IMR-90 (cell line): ENCODE measurements around the gene DUSP7. TPM values are rescaled to one million over a fixed set of nuclear protein-coding genes. Genes with fewer than 3 reads are reported as not detected.

Source experiments
- ATAC-seq: fragments of 200-7000 bp; cut with Tn5 transposase; 2 replicates; pipeline ENCODE4 v1.9.1; 2020; ENCODE audit warnings: low read depth, mild to moderate bottlenecking, moderate library complexity
- BruUV-seq: library from RNA; stranded (reverse); fragments of 400-500 nt; replicated peaks from 2 replicates; lab custom pipeline; 2021; lab: Mats Ljungman, UMichigan
- CTCF ChIA-PET: fragments of 300-600 bp; formaldehyde crosslinking; extraction: SDS; loops from one replicate; lab custom pipeline; 2021; ENCODE audit warnings: antibody characterized with exemption; lab: Yijun Ruan, JAX
- POLR2A ChIA-PET: fragments of 300-600 bp; sonication (Branson Sonifier 250); formaldehyde crosslinking; loops from one replicate; lab custom pipeline; 2022; ENCODE audit warnings: antibody characterized with exemption; ENCODE audit not compliant: unreplicated experiment; lab: Charles Lee
- DNase-seq: peaks from one replicate; pipeline ENCODE4 v3.0.0; 2013
- H2AFZ ChIP-seq: replicated peaks from 2 replicates; pipeline ENCODE3; 2013; ENCODE audit warnings: low read length, mild to moderate bottlenecking; ENCODE audit not compliant: poor library complexity
- H2AK5ac ChIP-seq: 2 replicates; pipeline ENCODE4 v1.6.1; 2013; ENCODE audit warnings: low read depth, low read length, inconsistent platforms
- H2AK9ac ChIP-seq: replicated peaks from 2 replicates; pipeline ENCODE3; 2013; ENCODE audit warnings: mild to moderate bottlenecking, low read depth, low read length, moderate library complexity; ENCODE audit not compliant: poor library complexity
- H2BK120ac ChIP-seq: 2 replicates; pipeline ENCODE4 v1.6.1; 2013; ENCODE audit warnings: low read depth, low read length, inconsistent platforms
- H2BK15ac ChIP-seq: 3 replicates; pipeline ENCODE4 v1.6.1; 2013; ENCODE audit warnings: low read depth, low read length, inconsistent platforms
- H2BK20ac ChIP-seq: 2 replicates; pipeline ENCODE4 v1.6.1; 2013; ENCODE audit warnings: low read depth, mild to moderate bottlenecking, inconsistent platforms, low read length, moderate library complexity
- H2BK5ac ChIP-seq: 2 replicates; pipeline ENCODE4 v1.6.1; 2013; ENCODE audit warnings: mild to moderate bottlenecking, low read depth, low read length, inconsistent platforms; ENCODE audit not compliant: poor library complexity, severe bottlenecking
- H3K14ac ChIP-seq: replicated peaks from 2 replicates; pipeline ENCODE4 v1.6.1; 2013; ENCODE audit warnings: low read depth, low read length, inconsistent platforms
- H3K18ac ChIP-seq: 2 replicates; pipeline ENCODE4 v1.6.1; 2013; ENCODE audit warnings: low read depth, low read length, control low read depth
- H3K23ac ChIP-seq: 2 replicates; pipeline ENCODE4 v1.6.1; 2013; ENCODE audit warnings: low read depth, low read length, inconsistent platforms
- H3K27ac ChIP-seq: 2 replicates; pipeline ENCODE4 v1.5.1; 2013; ENCODE audit warnings: mild to moderate bottlenecking, control low read depth, low read length; ENCODE audit not compliant: insufficient read depth
- H3K27me3 ChIP-seq: 2 replicates; pipeline ENCODE4 v1.6.1; 2013; ENCODE audit warnings: low read length; ENCODE audit not compliant: control insufficient read depth, insufficient read depth
- H3K36me3 ChIP-seq: 2 replicates; pipeline ENCODE4 v1.6.1; 2013; ENCODE audit warnings: low read length, mixed read lengths; ENCODE audit not compliant: control insufficient read depth, insufficient read depth
- H3K4ac ChIP-seq: 2 replicates; pipeline ENCODE4 v1.6.1; 2013; ENCODE audit warnings: low read depth, low read length, inconsistent platforms
- H3K4me1 ChIP-seq: 2 replicates; pipeline ENCODE4 v1.6.1; 2013; ENCODE audit warnings: low read length, mixed read lengths; ENCODE audit not compliant: control insufficient read depth, insufficient read depth
- H3K4me2 ChIP-seq: 2 replicates; pipeline ENCODE4 v1.6.1; 2013; ENCODE audit warnings: low read depth, mild to moderate bottlenecking, control low read depth, low read length, moderate library complexity
- H3K4me3 ChIP-seq: 2 replicates; pipeline ENCODE4 v1.5.1; 2013; ENCODE audit warnings: low read depth, mild to moderate bottlenecking, control low read depth, low read length, moderate library complexity; ENCODE audit not compliant: insufficient read depth
- H3K56ac ChIP-seq: 2 replicates; pipeline ENCODE4 v1.6.1; 2013; ENCODE audit warnings: low read length, inconsistent platforms; ENCODE audit not compliant: insufficient read depth; ENCODE audit errors: extremely low read depth
- H3K79me1 ChIP-seq, 2 experiments: 2 replicates each; pipeline ENCODE4 v1.6.1; 2013; ENCODE audit warnings: low read length in 2 of 2, inconsistent platforms in 1 of 2, low read depth in 1 of 2
- H3K9ac ChIP-seq: 2 replicates; pipeline ENCODE4 v1.6.1; 2013; ENCODE audit warnings: low read depth, low read length, control low read depth
- H3K9me1 ChIP-seq: 2 replicates; pipeline ENCODE4 v1.6.1; 2013; ENCODE audit warnings: low read length, inconsistent platforms; ENCODE audit not compliant: insufficient read depth
- H3K9me3 ChIP-seq: 2 replicates; pipeline ENCODE4 v1.6.1; 2013; ENCODE audit warnings: low read length; ENCODE audit not compliant: control insufficient read depth, insufficient read depth
- H4K20me1 ChIP-seq: 2 replicates; pipeline ENCODE4 v1.6.1; 2013; ENCODE audit warnings: low read length, inconsistent platforms; ENCODE audit not compliant: insufficient read depth
- H4K5ac ChIP-seq: 2 replicates; pipeline ENCODE4 v1.6.1; 2013; ENCODE audit warnings: mild to moderate bottlenecking, low read depth, low read length, control low read depth
- H4K8ac ChIP-seq, 2 experiments: 2 replicates each; pipeline ENCODE4 v1.6.1; 2013; ENCODE audit warnings: low read depth in 2 of 2, low read length in 2 of 2, control low read depth in 1 of 2, inconsistent platforms in 1 of 2
- H4K91ac ChIP-seq: 2 replicates; pipeline ENCODE4 v1.6.1; 2013; ENCODE audit warnings: low read depth, low read length, inconsistent platforms; ENCODE audit not compliant: insufficient read depth
- BHLHE40 ChIP-seq: fragments of 150-350 bp; IDR thresholded peaks from 2 replicates; pipeline ENCODE4 v1.6.1; 2016; ENCODE audit warnings: mild to moderate bottlenecking, low read depth, low read length
- CEBPB ChIP-seq: IDR thresholded peaks from 2 replicates; pipeline ENCODE4 v1.6.1; 2012; ENCODE audit warnings: low read depth, low read length, improper control_type of control experiment
- CTCF ChIP-seq: conservative IDR thresholded peaks from 2 replicates; pipeline ENCODE4 v1.5.1; 2012; ENCODE audit warnings: mild to moderate bottlenecking, low read depth, low read length, improper control_type of control experiment
- FOS ChIP-seq: fragments of 150-350 bp; IDR thresholded peaks from 2 replicates; pipeline ENCODE4 v1.6.1; 2016; ENCODE audit warnings: low read depth, low read length
- MAFK ChIP-seq: IDR thresholded peaks from 2 replicates; pipeline ENCODE4 v1.6.1; 2012; ENCODE audit warnings: low read depth, low read length, improper control_type of control experiment
- MAZ ChIP-seq: IDR thresholded peaks from 2 replicates; pipeline ENCODE4 v1.6.1; 2012; ENCODE audit warnings: low read depth, mild to moderate bottlenecking, low read length, improper control_type of control experiment, moderate library complexity, borderline replicate concordance
- NFE2L2 ChIP-seq: fragments of 150-350 bp; IDR thresholded peaks from 2 replicates; pipeline ENCODE4 v1.6.1; 2016; ENCODE audit warnings: low read depth, mild to moderate bottlenecking, low read length
- POLR2A ChIP-seq: IDR thresholded peaks from 2 replicates; pipeline ENCODE4 v1.6.1; 2012; ENCODE audit warnings: mild to moderate bottlenecking, low read depth, low read length
- RAD21 ChIP-seq: IDR thresholded peaks from 2 replicates; pipeline ENCODE4 v1.6.1; 2012; ENCODE audit warnings: low read length, improper control_type of control experiment
- SMC3 ChIP-seq: fragments of 150-350 bp; IDR thresholded peaks from 2 replicates; pipeline ENCODE4 v1.6.1; 2016; ENCODE audit warnings: low read depth, mild to moderate bottlenecking, antibody characterized with exemption, low read length, moderate library complexity
- USF2 ChIP-seq: fragments of 150-350 bp; IDR thresholded peaks from 2 replicates; pipeline ENCODE4 v1.6.1; 2017; ENCODE audit warnings: mild to moderate bottlenecking, antibody characterized with exemption, low read length, low read depth
- WGBS, 2 experiments: methylation state at CpG; one replicate each; pipeline versions ENCODE4 v1.1.5 to v1.1.7; 2013; ENCODE audit warnings: missing lambda C conversion rate in 2 of 2; ENCODE audit not compliant: insufficient read length in 1 of 2; ENCODE audit errors: extremely low coverage in 2 of 2; 5-methylcytosine and 5-hydroxymethylcytosine counted together
- dilution Hi-C: fragments of 300-500 bp; cut with HindIII; formaldehyde crosslinking; loops from one replicate; pipeline ENCODE4 v1.14.3; 2018; ENCODE audit warnings: low sequenced_read_pairs; ENCODE audit not compliant: unreplicated experiment
- in situ Hi-C: fragments of 300-500 bp; cut with MboI; formaldehyde crosslinking; loops from 3 replicates; pipeline ENCODE4 v1.14.3; 2019; ENCODE audit warnings: low sequenced_read_pairs, inconsistent platforms, mixed read lengths
- intact Hi-C: fragments of 100-400 bp; cut with micrococcal nuclease; formaldehyde crosslinking; loops from 2 replicates; pipeline ENCODE4 v1.10.0; 2022
- polyA plus RNA-seq, 3 experiments: library from polyadenylated mRNA; depleted of rRNA; stranded (reverse); fragments of >200 nt; gene quantifications; 2 replicates each; pipeline ENCODE4 v1.2.3, GENCODE V29; 2012; ENCODE audit warnings: low replicate concordance in 1 of 3
- total RNA-seq: library from RNA; depleted of rRNA; stranded (reverse); fragments of >200 nt; gene quantifications from 2 replicates; pipeline ENCODE4 v1.2.3, GENCODE V29; 2012

The DUSP7 gene
- total and polyA plus RNA-seq, 2 of the 4 experiments (the other 2 are of a cell fraction), result 9.3 to 24.0 TPM

- no peak for TF ChIP-seq FOS
These were observed 40.7 kb downstream of the DUSP7 start (continued) for GRCh38 chr3:52015438-52016228.

- TF ChIP-seq CEBPB (no peak), BHLHE40 (no peak), USF2 (no peak), MAFK (no peak), POLR2A (no peak), FOS (no peak), MAZ (no peak), SMC3 (0 out of 2 replicates have a peak, but pooled peaks have one; percentile 12), NFE2L2 (no peak), RAD21 (peak; percentile 39), CTCF (peak; percentile 34; the same call in 1 of the 2 replicates)
- no peak overlapping the region for H3K9ac ChIP-seq
- H4K5ac ChIP-seq, result no peak overlapping the region
These were observed 41.8 kb downstream of the DUSP7 start for GRCh38 chr3:52014613-52015012.

More at GRCh38 chr3:52014613-52015012, 41.8 kb downstream of the DUSP7 start:
- Histone ChIP-seq H2BK15ac (no peak overlapping the region), H2AK5ac (no peak overlapping the region; the same call in 1 of the 2 replicates), H2BK20ac (no peak overlapping the region), H3K79me1 (no peaks in the 10 kb centered on the region), H3K4ac (0 out of 2 replicates have a peak overlapping the region, but pooled peaks have one; percentile 12), H2BK120ac (no peak overlapping the region), H3K18ac (no peak overlapping the region), H4K91ac (no peak overlapping the region; the same call in 1 of the 2 replicates), H2AFZ (peak overlapping the region; percentile 78), H4K20me1 (no peaks in the 10 kb centered on the region), H3K14ac (no peak overlapping the region), H3K36me3 (no peaks in the 10 kb centered on the region), H3K27ac (no peak overlapping the region), H2AK9ac (peak overlapping the region; percentile 61), H3K4me1 (no peaks in the 10 kb centered on the region), H3K9me1 (no peaks in the 10 kb centered on the region; the same call in 1 of the 2 replicates), H3K4me3 (no peak overlapping the region), H3K56ac (no peak overlapping the region), H2BK5ac (no peak overlapping the region), H3K27me3 (no peaks in the 10 kb centered on the region), H3K4me2 (no peak overlapping the region), H3K23ac (no peak overlapping the region), H4K8ac (no peak overlapping the region), H3K9me3 (no peaks in the 10 kb centered on the region)
- ATAC-seq (peak; percentile 57), DNase-seq (no peak)
- in situ Hi-C loops, result loop anchor here (5.0 kb wide), 1 partner anchor 33 kb away; no protein-coding TSS in a partner anchor
- ChIA-PET POLR2A (no interaction called here), CTCF (interaction anchor here (1.1 to 1.4 kb wide), 2 partner anchors 10 to 11 kb away, joined by 3 read pairs; no protein-coding TSS in a partner anchor)
- intact Hi-C loops, result no loop called here
- WGBS, 2 experiments, result 57% methylated on average over 2 of the region's 8 CpGs; no CpG with 5 or more reads in 1 of the 2 experiments
- BruUV-seq, result no TSS peak
- dilution Hi-C loops, result no loop called here
